Activated CD4-positive, alpha-beta T cell treated with anti-CD3 and anti-CD28 coated beads, Interleukin-2, amount 50 U/mL, for 1 hour (primary cell): Measurements from ENCODE around the gene SVIP.

Experiments
- DNase-seq: peaks from one replicate; pipeline ENCODE4 v3.0.0-alpha.2; 2020

SVIP gene

GRCh38 chr11:22829231-22830081 is at the start of gene SVIP:
SVIP (minus strand) TSS chr11:22829801; CDS start chr11:22829748, 53 bp downstream.
- peak; percentile 94 for DNase-seq

- no peak for DNase-seq
These were observed 49.0 kb upstream of the SVIP start for GRCh38 chr11:22878604-22879003.

DNA sequence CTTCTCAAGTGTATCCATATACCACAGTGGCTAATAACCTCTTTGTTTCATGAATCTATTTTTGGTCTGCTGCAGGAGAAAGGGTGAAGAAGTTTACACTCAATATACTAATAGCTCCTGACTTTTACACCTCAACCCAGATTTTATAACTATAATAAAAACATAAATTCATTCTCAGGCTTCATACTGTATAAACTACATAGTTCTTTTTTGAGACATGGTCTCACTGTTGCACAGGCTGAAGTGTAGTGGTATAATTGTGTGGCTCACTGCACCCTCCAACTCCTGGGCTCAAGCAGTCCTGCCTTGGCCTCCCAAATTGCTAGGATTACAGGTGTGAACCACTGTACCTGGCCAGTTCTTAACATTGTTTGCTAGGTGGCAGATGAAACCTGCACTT is 48.4 kb upstream of the SVIP start:
- DNase-seq = no peak

DNA sequence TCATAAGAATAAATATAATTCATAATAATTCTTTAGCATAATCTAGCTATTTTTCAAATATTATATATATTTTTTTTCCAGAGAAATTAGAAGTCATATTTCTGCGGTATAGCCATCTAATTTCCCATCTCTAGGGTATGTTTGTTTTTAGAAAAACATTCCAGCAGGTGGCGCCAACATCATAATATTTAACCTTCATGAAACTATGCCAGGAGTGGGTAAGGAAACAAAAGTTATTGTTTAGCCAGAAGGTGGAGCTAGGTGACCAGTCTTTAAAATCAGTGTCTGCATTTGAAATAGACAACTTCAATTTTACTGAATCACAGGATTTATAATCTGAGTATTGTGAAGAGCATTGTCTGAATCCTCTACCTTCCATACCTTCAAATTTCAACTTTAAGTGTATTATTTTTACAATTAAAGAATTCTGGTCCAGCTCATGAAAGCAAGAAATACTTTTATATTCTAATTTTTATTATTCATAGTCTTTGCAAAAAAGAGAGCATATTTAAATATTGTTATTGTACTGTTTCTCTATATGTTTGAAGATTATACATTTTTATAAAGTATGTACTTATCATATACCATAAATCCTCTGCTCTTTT is 46.4 kb upstream of the SVIP start:
- peak; percentile 51 for DNase-seq

DNA sequence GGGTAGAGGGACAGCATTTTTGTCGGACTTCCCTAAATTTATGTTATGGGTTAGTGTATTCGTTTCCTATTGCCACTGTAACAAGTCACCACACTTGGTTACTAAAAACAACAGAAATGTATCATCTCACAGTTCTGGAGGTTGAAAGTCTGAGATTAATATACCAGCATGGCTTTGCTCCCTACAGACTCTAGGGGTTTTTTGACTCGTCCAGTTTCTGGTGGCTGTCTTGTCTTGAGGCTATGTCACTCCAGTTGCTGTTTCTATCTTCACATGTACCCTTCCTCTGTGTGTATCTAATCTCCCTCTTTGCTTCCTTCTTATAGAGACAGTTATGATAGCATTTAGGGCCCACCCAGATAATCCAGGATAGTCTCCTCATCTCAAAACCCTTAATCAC is 39.7 kb upstream of the SVIP start:
- no peak for DNase-seq

- DNase-seq = no peak
These were observed 30.6 kb upstream of the SVIP start, which contains the start of gene CCDC179 for GRCh38 chr11:22860241-22860640. CCDC179 (minus strand) TSS chr11:22860474; CDS start chr11:22860421, 53 bp downstream.

DNA sequence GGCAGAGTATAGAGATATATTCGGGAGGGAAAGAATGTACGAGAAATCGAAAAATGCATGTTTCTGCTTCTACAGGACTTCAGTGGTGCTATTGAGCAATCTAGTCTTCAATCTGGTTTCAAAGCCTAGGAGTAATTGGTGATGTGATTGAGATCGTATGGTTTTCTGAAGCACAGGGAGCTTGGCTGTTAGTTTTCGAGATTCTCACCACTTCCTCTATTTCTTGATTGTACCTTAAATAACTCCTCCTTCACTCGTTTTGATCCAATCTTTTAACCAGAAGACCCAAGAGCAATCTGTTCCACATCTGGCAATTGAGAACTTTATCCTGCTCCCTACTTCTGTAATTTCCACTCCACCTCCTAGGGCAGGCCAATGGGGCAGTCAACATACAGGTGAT is 30.2 kb upstream of the SVIP start:
- no peak for DNase-seq

GRCh38 chr11:22851477-22851876 is 21.9 kb upstream of the SVIP start:
- DNase-seq = no peak

GRCh38 chr11:22846726-22847125 is 17.1 kb upstream of the SVIP start:
- no peak for DNase-seq

DNA sequence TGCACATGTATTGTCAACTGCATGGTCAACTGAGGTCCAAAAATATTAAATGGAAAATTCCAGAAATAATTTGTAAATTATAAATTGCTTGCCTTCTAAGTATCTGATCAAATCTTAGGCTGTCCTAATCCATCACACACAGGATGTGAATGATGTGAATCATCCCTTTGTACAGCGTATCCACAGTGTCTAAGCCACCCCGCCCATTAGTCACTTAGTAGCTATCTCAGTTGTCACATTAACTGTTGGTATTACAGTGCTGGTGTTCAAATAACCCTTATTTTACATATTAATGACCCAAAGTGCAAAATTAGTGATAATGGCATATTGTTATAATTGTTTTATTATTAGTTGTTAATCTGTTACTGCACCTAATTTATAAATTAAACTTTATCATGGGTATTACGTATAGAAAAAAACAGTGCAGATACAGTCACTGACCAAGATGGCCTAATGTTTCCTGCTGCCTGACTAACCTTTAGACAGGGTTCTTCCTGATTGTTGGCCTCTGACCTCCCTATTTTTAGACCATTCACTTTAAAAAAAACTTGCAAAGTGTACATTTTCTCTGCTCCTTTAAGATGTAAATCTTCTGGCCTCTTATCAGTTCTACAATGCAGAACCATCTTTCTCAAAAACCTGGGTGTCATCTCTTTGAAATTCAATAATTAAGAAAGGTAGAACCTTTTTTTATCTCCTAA is 2.9 kb upstream of the SVIP start:
- no peak for DNase-seq

GRCh38 chr11:22830082-22830414 is 447 bp upstream of the SVIP start:
- DNase-seq = no peak

GRCh38 chr11:22828373-22828772 is 1.2 kb downstream of the SVIP start:
- no peak for DNase-seq

DNA sequence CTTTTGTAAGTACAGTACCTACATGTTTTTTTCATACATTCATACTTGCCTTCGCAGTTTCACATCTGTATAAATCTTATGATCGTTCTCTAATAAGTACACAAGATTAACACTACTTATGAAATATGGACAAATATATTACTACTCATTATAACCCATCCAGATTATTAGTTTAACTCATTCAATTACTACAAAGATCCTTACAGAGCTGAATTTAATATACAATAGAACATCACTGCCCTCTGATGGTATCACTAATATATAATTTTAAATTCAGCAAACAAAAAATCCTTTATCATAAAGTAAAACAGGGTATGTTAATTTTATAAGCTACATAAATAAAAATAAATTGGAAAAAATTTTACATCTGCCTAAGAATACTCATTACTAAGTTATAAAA is 7.4 kb downstream of the SVIP start:
- no peak for DNase-seq

GRCh38 chr11:22809893-22810292 is 19.7 kb downstream of the SVIP start:
- DNase-seq = no peak

DNA sequence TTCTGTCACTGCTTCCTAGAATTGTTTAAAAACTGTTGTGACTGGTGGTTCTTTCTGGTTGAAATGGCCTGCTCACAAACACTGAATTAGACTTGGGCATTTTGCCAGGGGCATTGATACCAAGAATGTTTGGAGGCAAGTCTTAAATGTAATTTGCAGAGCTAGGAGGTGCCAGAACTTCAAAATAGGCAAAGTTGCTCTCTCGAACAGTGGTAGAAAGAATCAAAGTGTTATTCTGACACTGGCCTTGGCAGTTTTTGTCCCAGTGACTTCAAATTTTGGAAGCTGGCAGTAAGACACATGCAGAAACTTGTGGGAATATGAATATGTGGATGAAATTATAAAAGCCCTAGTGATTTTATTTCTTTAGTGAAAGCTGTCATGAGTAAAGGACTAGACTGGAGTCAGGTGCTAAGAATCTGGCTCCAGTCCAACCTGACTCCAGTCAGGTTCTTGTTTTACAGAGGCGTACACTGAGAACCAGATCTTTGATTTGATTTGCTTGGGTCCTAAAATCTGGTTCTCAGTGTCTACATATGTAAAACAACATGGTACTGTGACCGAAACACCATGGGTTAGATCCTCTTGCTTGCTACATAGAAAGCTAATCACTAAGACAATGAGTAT is 20.9 kb downstream of the SVIP start:
- no peak for DNase-seq

DNA sequence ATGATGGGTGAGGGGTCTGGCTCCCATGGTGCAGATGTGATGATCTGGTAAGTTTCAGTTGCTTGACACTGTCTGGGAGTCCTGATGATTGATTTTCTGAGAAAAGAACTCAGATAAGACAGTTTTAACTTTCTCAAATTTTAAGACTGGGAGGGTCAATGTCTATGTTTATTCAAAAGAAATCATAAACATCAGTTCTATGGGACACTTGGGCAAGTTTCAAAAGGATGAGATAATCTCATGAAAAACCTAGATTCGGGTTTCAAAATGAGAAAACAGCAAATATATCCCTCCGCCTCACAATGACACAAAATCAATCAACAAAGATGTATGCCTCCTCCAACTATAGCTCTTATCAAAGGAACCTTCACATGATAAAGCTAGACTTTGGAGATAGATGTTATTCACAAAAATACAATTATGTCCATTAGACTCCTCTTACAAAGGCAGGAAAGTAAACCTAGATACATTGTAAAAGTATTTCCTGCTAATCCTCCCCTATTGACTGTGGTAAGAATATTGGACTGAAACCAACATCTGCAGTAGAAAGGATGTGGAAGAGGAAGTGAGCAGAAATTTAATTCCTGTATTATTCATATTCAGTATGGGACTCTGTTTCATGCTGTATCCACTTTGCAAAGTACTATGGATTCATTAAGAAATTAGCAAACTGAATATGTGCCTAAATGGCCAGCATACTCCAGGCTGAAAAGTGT is 21.6 kb downstream of the SVIP start:
- no peak for DNase-seq

DNA sequence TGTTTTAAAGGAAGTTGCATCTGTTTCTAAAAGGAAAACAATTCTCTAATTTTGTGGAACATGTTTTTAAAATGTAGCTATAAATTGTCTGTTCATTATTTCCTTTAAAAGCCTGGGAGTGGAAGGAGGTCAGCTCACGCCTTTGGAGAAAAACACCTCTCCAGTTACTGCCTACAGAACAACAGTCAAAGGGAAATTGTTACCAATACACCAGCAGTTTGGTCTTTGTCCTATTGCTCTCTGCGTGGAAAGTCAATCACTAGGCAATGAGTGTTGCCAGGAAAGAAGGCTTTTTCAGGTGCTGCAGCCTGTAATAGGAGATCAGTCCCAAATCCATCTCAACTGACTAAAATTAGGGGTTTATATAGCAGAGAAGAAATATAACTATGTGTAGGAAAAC is 22.2 kb downstream of the SVIP start:
- no peak for DNase-seq

DNA sequence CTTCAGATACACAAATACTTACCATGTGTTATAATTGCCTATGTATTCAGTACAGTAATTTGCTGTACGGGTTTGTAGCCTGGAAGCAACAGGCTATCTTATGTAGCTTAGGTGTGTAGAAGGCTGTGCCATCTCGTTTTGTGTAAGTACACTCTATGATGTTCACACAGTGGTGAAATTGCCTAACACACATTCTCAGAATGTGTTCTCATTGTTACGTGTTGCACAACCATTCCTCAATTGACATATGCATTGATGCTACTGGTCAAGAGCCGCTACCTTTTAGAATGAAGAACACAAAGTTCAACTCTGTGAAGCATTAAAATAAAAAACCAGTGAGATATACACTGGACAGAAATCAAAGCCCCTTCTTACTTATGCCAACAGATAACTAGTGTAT is 26.7 kb downstream of the SVIP start:
- no peak for DNase-seq

DNA sequence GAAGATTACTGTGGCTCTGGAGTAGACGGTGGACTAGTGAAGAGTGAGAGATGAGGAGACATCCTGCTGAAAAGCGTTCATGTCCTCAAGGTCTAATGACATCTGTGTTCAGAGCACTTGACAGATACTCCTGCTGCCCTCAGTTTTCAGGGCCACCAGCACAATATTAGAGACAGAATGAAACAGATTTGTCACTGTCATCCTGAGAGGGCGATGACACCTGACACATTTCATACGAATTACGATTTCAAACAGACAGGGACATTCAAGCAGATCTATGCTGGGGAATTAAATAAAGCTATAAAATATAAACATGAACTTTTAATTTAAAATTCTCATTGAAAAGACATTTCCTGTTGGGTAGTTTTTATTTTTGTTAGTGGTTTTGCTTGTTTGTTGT is 29.1 kb downstream of the SVIP start:
- DNase-seq = no peak

DNA sequence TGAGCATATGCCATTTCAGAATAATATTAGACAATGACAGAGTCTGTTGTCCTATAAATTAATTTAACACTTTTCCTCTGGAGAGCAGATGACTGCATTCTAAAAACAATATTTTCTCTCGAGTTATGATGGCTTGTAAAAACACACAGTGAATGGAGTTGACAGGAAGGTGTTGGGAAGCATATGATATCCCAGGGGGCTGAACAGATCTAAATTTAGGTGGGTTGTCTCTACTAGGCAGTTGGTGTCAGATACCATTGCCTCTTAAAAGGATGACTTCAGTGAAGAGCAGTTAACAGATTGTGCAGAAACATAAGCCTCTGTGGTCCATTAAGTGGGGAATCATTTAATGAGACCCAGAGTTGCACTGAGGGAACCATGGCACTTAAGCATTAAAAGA is 30.7 kb downstream of the SVIP start:
- DNase-seq = no peak

GRCh38 chr11:22797047-22797446 is 32.6 kb downstream of the SVIP start:
- no peak for DNase-seq

DNA sequence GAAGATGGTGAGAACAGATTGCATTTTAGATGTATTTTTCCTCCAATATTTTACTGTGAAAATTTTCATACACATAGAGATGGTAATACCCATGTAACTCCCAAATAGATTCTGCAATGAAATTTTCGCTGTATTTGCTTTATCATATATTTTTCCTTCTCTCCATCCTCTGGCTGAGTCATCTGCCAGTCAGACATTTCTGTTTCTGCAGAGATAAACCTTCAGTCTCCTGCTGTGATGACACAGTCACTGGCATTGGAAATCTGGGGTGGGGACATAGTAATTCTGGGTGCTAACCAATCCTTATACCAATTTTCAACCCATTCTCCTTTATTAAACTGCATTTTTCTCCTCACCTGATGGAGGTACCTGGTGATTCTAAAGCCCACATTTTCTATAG is 33.7 kb downstream of the SVIP start:
- no peak for DNase-seq

GRCh38 chr11:22792497-22792896 is 37.1 kb downstream of the SVIP start:
- no peak for DNase-seq
